ENCODE results near the gene EOMES. TPM values are rescaled to one million over a fixed set of nuclear protein-coding genes. Genes with fewer than 3 reads are reported as not detected.
A peak's percentile ranks its signal among the peaks of the same experiment; 100 is the strongest.

EOMES gene
- total and polyA plus RNA-seq, 8 donors, result 0.05 to 0.41 (median 0.26) TPM

DNA sequence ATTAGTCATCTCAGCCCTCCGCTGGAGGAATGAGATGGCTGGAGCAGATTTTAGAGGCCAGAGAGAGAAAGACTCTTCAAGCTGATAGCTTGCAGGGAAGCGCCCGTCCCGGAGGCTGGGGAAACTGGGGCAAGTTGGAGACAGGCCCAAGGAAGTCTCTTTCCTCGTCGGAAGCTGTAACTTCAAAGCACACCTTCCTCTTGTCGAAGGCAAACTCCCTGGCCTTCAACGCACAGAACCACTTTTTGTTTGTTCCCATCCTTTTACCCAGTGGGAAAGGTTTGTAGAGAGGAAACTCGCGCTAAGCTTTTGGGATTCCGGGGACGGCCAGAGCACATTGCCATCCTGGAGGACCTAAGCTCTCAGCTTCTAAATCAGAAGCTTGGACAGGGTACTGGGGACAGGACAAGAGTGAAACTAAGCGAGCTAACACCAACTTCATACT lies 900 bp upstream of the EOMES start:
- Histone ChIP-seq H3K4me1 (peaks cover 0 to 10% (median 0%) of the 10 kb centered on the region in 3 donors), H3K27ac (no peak overlapping the region), H3K36me3 (no peaks in the 10 kb centered on the region), H3K9me3 (no peaks in the 10 kb centered on the region), H3K4me3 (peak overlapping the region in 1 of 4 donors; percentile 26), H3K27me3 (peaks cover 9 to 39% (median 20%) of the 10 kb centered on the region in 4 donors)
- no peak for ATAC-seq
- WGBS, 2 donors, result 3 to 5% methylated on average over 13 of the region's 13 CpGs
- no peak for DNase-seq
- no peak for FAIRE-seq
- intact Hi-C loops (cut with DNase I), result no loop called here
- TF ChIP-seq, protein P1, sequence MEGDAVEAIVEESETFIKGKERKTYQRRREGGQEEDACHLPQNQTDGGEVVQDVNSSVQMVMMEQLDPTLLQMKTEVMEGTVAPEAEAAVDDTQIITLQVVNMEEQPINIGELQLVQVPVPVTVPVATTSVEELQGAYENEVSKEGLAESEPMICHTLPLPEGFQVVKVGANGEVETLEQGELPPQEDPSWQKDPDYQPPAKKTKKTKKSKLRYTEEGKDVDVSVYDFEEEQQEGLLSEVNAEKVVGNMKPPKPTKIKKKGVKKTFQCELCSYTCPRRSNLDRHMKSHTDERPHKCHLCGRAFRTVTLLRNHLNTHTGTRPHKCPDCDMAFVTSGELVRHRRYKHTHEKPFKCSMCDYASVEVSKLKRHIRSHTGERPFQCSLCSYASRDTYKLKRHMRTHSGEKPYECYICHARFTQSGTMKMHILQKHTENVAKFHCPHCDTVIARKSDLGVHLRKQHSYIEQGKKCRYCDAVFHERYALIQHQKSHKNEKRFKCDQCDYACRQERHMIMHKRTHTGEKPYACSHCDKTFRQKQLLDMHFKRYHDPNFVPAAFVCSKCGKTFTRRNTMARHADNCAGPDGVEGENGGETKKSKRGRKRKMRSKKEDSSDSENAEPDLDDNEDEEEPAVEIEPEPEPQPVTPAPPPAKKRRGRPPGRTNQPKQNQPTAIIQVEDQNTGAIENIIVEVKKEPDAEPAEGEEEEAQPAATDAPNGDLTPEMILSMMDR (IDR thresholded peaks at IDR 0.05), result no peak

DNA sequence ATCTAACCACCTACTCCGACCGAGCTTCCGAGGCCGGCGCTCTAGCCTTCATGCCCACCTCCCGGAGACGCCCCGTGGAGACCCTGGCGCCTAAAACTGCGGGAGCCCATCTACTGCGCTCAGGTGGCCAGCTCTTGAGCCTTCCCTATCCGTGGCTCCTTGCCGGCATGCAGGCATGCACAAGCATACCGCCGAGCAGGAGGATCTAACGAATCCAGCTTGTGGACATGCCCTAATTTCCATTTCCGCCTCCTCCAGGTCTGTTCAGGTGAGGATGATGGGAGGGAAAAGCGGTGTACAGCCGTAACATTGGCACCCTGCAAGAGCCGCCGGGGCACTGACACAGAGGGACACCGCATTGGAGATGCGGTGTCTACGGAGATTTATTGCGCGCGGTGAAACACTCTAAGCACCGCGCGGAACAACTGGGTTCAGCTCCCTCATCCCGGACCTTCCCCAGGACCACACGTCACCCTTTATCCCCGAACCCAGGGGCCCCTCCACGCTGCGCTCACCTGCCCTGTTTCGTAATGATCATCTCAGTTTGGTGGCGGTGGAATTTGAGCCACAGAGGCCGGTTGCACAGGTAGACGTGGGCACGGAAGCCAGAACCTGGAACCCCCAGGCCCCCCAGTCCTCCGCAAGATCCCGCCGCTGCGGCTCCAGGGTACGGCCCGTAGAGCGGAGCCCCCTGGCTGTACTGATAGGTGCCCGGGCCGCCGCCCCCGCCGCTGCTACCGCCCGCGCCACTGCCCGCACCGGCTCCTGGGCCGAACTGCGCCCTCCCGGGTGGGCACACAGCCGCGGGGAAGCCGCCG lies 1.0 kb downstream of the EOMES start:
- FAIRE-seq, result no peak
- Histone ChIP-seq H3K27ac (no peak overlapping the region), H3K27me3 (peaks cover 4 to 21% (median 13%) of the 10 kb centered on the region in 4 donors)

DNA sequence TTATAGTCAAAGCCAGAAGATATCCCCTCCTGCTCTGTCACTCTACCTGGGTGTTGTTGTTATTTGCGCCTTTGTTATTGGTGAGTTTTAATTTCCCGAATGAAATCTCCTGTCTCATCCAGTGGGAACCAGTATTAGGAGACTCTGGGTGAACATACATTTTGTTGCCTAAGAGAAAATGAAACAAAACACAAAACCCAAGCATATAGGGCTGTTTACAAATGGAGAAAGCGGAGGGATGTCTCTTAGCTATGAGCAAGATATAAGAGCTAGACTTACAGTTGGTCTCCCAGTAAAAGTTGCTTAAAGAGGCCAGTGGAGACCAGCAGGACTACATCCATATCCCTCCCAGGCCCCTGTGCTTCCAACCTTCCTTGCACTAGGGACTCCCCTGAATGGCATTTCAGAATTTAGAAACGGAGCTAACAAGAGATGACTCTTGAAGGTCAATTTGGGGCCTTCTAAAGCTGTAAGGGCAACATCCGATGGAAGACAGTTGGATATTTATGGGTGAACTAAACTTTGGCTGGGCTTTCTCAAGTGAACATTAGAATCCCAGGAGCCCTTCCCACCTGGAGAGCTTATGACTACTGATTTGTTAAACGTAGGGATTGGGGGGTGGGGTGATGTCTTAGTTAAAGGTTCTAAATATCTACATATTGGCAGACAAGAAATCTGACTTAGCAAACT lies 2.7 kb downstream of the EOMES start:
- FAIRE-seq, result no peak
- no peak for DNase-seq
- Histone ChIP-seq H3K27ac (no peak overlapping the region), H3K36me3 (no peaks in the 10 kb centered on the region), H3K4me1 (peaks cover 0 to 18% (median 0%) of the 10 kb centered on the region in 3 donors), H3K4me3 (no peak overlapping the region), H3K27me3 (peaks cover 0 to 16% (median 6%) of the 10 kb centered on the region in 4 donors), H3K9me3 (no peaks in the 10 kb centered on the region)
- TF ChIP-seq, protein P1 (IDR thresholded peaks at IDR 0.05), result no peak
- WGBS, 2 donors, result 78 to 83% methylated on average over 6 of the region's 6 CpGs
- no peak for ATAC-seq
- intact Hi-C loops (cut with DNase I), result loop anchor here in 1 of 3 donors (10.0 kb wide), 1 partner anchor 165 kb away; no protein-coding TSS in a partner anchor

More for the DNA sequence above, 1.0 kb downstream of the EOMES start:
- TF ChIP-seq, protein P1 (IDR thresholded peaks at IDR 0.05), result peak in 1 of 4 donors; percentile 27
- Histone ChIP-seq H3K4me1 (peaks cover 0 to 10% (median 0%) of the 10 kb centered on the region in 3 donors), H3K4me3 (peak overlapping the region; percentile 33 to 55 (median 46)), H3K36me3 (no peaks in the 10 kb centered on the region), H3K9me3 (no peaks in the 10 kb centered on the region)
- intact Hi-C loops (cut with DNase I), result no loop called here
- WGBS, 2 donors, result 1 to 3% methylated on average over 52 to 64 of the region's 64 CpGs
- ATAC-seq (peak; percentile 47 to 85 (median 79)), DNase-seq (no peak)

DNA sequence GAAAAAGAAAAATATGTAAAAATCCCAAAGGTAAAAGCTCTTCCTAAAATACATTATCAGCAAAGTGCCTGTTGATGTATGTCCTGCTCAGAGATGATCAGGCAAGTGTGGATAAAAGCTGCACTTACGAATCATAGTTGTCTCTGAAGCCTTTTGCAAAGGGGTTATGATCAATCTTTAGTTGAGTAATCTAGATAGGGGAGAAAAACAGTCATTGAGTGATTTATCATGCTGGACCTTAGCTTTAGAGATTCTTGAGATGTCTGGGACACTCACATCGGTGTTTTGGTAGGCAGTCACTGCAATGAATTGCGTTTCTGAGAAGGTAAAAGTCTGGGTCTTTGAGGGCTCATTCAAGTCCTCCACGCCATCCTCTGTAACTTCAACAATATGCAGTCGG lies 3.7 kb downstream of the EOMES start:
- peaks cover 0 to 20% (median 0%) of the 10 kb centered on the region in 3 donors for H3K4me1 ChIP-seq
- H3K36me3 ChIP-seq, result no peaks in the 10 kb centered on the region
- H3K27me3 ChIP-seq, result peaks cover 0 to 11% (median 6%) of the 10 kb centered on the region in 4 donors
- intact Hi-C loops (cut with DNase I), result loop anchor here in 1 of 3 donors (10.0 kb wide), 1 partner anchor 166 kb away; no protein-coding TSS in a partner anchor
- H3K4me3 ChIP-seq, result no peak overlapping the region
- H3K9me3 ChIP-seq, result no peaks in the 10 kb centered on the region
- 69 to 74% methylated on average over 5 of the region's 5 CpGs for WGBS, 2 donors
- ATAC-seq (no peak), FAIRE-seq (no peak), DNase-seq (no peak)
- H3K27ac ChIP-seq, result no peak overlapping the region
- TF ChIP-seq, protein P1 (IDR thresholded peaks at IDR 0.05), result no peak

All from pancreas (tissue), 10 donors.